Dermis blood vessel endothelial cell (primary cell): ENCODE measurements around the gene ZBTB4. TPM values are rescaled to one million over a fixed set of nuclear protein-coding genes. Genes with fewer than 3 reads are reported as not detected.
A peak's percentile ranks its signal among the peaks of the same experiment; 100 is the strongest.

Experiments used
- DNase-seq: peaks from one replicate; pipeline ENCODE4 v3.0.0; 2010
- total RNA-seq: library from RNA; depleted of rRNA; stranded (reverse); fragments of >200 nt; gene quantifications from 2 replicates; pipeline ENCODE4 v1.2.3, GENCODE V29; 2014

Gene ZBTB4, protein sequence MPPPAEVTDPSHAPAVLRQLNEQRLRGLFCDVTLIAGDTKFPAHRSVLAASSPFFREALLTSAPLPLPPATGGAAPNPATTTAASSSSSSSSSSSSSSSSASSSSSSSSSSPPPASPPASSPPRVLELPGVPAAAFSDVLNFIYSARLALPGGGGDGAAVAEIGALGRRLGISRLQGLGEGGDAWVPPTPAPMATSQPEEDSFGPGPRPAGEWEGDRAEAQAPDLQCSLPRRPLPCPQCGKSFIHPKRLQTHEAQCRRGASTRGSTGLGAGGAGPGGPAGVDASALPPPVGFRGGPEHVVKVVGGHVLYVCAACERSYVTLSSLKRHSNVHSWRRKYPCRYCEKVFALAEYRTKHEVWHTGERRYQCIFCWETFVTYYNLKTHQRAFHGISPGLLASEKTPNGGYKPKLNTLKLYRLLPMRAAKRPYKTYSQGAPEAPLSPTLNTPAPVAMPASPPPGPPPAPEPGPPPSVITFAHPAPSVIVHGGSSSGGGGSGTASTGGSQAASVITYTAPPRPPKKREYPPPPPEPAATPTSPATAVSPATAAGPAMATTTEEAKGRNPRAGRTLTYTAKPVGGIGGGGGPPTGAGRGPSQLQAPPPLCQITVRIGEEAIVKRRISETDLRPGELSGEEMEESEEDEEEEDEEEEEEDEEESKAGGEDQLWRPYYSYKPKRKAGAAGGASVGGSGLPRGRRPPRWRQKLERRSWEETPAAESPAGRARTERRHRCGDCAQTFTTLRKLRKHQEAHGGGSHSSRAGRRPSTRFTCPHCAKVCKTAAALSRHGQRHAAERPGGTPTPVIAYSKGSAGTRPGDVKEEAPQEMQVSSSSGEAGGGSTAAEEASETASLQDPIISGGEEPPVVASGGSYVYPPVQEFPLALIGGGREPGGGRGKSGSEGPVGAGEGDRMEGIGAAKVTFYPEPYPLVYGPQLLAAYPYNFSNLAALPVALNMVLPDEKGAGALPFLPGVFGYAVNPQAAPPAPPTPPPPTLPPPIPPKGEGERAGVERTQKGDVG
- 10.4 and 16.4 TPM in 2 replicates for total RNA-seq

DNA sequence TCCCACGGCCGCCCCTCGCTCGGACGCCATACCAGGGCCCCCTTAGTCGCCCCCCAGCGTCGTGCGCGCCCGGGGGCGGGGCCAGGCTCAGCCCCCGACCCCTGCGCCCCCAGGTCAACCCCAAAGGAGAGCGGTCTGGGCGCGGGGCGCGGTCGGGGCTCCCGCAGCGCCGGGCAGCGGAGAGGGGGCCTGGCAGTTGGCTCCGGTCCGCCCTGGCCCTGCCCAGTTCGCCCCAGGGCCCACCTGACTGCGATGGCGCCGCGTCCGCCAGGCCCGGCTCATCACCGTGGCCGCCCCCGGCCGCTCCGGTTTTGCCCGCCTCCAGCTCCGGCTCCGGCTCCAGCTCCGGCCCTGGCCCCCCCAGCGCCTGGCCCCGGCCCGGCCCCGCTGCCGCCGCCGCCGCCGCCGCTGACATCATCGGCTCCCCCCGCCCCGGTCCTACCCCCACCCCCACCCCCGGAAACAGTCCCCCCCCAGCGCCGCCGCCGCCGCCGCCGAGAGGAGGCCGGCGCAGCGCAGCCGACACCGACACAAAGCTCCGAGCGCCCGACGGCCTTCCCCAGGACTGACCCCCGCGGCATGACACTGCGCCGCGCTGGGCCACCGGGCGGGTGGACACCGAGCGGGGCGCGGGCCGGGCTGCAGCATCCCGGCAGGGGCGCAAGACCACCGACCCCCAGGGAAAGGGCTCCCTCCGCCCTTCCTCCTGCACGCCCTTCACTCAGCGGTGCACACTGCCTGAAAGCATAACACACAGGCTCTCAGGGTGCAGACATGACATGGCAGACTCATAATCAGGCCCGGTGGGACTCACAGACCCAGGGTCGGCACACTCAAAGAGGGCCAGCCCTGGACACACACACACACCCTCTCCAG, at the start of gene ZBTB4:
ZBTB4 (minus strand) TSS at position 419 of the 876 bp plus-strand sequence. CDS start 12,830 bp downstream, outside the sequence.
- peak; percentile 63 for DNase-seq

DNA sequence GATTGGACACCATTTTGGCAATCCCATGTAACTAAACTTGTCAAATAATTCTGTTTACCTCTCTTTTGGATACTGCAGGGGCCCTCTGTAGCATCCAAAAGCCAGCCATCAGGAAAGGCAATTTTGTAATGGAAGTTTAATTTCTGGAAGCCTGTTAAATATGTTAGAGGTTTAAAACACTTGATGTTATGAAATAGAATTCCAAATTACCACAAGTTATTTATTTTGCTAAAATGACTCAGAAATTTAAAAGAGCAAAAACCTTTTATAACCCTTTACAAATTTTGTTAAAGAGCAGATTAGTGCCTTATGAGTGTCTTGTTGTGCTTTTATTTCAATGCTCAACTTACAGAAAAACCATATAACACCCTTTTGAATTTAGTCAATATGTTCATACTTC, 49.4 kb upstream of the ZBTB4 start:
- DNase-seq = no peak

DNA sequence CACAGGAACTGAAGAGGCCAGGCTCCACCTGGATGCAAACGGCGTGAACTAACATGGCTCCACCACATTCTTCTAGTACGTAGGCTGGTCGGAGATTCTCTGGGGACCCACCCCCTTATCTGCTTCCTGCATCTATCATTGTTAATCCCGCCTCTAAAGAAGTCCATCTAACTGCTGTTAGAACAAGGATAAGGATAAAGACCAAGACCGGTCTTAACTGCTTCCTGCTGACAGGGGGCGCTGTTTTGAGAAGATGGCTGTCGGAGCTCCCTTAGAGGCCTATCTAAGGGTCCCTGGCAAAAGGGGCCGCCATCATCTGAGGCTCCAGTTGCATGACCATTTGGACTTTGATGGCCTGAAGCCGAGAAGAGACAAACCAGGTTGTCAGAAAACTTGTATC, 43.6 kb upstream of the ZBTB4 start:
- peak; percentile 60 for DNase-seq

DNA sequence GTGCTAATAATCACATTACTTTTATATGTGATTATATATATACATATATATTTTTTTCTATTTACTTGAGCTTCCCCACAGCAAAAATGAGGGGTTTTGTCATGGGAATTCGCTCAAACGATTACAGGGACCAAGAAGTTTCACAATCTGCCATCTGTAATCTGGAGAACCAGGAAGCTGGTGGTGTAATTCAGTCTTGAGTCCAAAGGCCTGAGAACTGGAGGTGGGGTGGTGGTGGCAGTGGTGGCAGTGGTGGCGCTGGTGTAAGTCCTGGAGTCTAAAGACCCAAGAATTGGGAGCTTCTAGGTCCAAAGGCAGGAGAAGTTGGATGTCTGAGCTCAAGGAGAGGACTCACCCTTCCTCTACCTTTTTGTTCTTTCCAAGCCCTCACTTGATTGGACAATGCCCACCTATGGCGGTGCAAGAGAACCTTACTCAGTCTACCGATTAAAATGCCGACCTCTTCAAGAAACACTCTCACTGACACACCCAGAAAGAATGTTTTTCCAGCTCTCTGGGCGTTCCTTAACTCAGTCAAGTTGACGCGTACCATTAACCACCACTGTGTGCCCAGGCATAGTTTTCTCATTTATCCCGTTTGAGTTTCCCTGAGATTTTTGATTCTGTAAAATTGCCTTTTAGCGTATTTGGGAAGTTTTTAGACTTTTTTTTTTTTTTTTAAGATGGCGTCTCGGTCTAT, 36.6 kb upstream of the ZBTB4 start:
- no peak for DNase-seq

DNA sequence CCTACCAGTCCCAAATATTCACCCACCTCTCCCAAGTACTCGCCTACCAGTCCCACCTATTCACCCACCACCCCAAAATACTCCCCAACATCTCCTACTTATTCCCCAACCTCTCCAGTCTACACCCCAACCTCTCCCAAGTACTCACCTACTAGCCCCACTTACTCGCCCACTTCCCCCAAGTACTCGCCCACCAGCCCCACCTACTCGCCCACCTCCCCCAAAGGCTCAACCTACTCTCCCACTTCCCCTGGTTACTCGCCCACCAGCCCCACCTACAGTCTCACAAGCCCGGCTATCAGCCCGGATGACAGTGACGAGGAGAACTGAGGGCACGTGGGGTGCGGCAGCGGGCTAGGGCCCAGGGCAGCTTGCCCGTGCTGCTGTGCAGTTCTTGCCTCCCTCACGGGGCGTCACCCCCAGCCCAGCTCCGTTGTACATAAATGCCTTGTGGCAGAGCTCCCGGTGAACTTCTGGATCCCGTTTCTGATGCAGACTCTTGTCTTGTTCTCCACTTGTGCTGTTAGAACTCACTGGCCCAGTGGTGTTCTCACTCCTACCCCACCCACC, 34.5 kb upstream of the ZBTB4 start:
- no peak for DNase-seq

DNA sequence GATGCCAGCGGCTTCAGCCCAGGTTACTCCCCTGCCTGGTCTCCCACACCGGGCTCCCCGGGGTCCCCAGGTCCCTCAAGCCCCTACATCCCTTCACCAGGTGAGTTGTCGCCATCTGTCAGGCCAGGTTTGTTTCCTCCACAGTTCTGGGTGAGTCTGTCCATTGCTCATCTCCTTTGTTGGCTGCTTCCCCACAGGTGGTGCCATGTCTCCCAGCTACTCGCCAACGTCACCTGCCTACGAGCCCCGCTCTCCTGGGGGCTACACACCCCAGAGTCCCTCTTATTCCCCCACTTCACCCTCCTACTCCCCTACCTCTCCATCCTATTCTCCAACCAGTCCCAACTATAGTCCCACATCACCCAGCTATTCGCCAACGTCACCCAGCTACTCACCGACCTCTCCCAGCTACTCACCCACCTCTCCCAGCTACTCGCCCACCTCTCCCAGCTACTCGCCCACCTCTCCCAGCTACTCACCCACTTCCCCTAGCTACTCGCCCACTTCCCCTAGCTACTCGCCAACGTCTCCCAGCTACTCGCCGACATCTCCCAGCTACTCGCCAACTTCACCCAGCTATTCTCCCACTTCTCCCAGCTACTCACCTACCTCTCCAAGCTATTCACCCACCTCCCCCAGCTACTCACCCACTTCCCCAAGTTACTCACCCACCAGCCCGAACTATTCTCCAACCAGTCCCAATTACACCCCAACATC, 33.6 kb upstream of the ZBTB4 start:
- DNase-seq = no peak

DNA sequence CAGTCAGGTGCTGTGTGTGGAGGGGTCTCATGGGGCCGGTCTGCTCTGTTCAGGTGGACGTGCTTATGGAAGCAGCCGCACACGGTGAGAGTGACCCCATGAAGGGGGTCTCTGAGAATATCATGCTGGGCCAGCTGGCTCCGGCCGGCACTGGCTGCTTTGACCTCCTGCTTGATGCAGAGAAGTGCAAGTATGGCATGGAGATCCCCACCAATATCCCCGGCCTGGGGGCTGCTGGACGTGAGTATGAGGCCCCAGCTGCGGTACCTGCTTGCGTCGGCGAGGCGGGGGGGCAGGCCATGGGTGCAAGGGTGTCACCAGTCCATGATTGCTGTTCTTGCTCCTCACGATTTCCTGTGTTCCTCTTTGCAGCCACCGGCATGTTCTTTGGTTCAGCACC, 32.7 kb upstream of the ZBTB4 start:
- no peak for DNase-seq

DNA sequence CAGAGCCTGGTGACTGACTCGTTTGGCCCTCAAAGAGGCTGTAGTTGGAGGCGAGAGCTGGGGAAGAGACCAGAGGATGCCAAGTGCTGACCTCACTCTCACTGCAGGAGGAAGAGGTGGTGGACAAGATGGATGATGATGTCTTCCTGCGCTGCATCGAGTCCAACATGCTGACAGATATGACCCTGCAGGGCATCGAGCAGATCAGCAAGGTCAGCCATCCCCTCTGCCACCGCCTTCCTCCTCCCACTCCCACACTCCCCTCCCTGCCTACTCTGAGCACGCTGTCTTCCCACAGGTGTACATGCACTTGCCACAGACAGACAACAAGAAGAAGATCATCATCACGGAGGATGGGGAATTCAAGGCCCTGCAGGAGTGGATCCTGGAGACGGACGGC, 31.7 kb upstream of the ZBTB4 start:
- no peak for DNase-seq

DNA sequence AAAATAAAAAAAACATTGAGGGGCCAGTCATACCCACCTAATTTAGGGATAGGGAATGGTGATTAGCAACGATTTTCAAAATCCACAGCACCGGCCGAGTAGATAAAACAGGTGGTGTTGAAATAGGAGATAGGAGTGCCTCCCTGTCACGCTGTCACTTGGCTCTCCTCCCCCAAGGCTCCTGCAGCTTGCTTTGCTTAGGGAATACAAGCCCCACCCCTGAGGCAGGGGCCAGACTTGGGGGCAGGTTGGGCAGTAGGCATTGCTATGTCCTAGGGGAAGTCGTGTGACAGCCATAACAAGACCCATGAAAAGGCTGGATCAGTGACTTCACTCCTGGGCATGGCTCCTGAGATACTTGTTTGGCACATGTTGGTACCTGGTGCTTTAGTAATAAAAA, 30.5 kb upstream of the ZBTB4 start:
- DNase-seq = no peak

DNA sequence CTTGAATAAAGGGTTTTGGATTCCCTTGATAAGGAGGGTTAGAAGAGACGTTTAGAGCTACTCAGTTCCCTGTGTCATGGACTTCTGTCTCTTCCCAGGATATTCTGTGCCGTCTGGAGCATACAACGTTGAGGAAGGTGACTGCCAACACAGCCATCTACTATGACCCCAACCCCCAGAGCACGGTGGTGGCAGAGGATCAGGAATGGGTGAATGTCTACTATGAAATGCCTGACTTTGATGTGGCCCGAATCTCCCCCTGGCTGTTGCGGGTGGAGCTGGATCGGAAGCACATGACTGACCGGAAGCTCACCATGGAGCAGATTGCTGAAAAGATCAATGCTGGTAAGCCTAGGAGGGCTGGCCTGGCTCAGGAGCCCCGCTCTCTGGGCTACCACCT, 29.4 kb upstream of the ZBTB4 start:
- no peak for DNase-seq

DNA sequence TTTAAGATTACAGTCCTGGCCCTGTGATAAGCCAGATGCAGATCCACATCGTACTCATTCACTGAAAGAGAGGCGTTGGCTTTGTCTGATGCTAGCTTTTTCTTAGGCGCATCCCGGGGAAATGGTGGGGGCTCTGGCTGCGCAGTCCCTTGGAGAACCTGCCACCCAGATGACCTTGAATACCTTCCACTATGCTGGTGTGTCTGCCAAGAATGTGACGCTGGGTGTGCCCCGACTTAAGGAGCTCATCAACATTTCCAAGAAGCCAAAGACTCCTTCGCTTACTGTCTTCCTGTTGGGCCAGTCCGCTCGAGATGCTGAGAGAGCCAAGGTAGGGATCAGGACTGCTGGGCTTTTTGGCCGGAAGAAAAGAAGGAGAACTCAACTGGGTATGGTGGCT, 28.7 kb upstream of the ZBTB4 start:
- DNase-seq = no peak

DNA sequence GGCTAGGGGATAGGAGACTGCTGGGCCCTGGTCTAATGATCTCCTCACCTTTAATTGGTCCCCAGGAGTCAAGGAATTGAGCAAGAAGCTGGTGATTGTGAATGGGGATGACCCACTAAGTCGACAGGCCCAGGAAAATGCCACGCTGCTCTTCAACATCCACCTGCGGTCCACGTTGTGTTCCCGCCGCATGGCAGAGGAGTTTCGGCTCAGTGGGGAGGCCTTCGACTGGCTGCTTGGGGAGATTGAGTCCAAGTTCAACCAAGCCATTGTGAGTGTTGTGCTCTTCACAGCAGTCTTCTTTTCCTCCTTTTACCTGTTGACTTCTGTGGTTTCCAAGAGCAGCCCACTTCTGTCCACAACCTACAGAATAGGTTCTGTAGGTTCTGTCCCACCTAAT, 24.1 kb upstream of the ZBTB4 start:
- DNase-seq = no peak

DNA sequence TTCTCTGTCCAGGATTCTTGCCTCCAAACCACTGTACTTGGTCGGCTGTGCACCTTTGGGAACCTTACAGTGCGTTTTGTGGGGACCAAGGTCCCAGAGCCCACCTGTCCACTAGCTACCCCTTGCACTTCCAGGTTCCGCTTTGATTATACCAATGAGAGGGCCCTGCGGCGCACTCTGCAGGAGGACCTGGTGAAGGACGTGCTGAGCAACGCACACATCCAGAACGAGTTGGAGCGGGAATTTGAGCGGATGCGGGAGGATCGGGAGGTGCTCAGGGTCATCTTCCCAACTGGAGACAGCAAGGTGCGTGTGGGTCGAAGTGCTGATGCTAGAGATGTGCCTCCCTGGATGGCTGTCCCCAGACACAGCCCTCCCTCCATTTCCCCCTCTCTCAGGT, 23.6 kb upstream of the ZBTB4 start:
- peak; percentile 31 for DNase-seq

DNA sequence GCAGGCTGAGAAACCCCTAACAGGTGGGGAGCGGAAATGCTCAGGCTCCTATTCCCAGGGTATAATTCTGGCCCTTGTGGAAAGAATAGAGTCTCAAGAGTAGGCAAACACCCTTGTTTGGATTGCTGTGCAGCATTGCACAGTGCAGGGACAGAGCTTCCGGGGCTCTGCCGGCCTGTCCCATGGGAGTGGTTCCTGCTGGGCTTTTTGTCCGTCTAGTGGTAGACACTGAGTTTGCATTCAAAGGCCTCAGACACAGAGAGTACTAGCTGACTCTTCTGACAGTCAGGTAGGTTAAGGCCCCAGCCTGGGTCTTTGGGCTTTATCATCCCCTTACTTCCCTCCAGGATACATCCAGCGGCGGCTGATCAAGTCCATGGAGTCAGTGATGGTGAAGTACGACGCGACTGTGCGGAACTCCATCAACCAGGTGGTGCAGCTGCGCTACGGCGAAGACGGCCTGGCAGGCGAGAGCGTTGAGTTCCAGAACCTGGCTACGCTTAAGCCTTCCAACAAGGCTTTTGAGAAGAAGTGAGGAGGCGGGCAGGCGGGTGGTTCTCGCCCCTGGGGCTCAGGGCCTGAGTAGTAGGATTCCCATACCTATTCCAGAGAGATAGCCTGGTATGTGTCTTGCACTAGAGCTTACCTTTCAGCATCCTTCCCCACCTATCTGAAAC, 22.9 kb upstream of the ZBTB4 start:
- DNase-seq = no peak

DNA sequence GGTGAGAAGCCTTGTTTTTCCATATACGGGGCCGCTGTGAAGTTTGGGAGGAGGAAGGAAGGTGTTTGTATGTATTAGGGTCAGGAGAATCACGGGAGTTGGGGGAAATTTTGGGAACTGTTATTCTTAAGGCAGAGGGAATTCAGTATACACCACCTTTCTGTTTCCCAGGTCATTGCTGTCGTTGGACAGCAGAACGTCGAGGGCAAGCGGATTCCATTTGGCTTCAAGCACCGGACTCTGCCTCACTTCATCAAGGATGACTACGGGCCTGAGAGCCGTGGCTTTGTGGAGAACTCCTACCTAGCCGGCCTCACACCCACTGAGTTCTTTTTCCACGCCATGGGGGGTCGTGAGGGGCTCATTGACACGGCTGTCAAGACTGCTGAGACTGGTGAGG, 22.3 kb upstream of the ZBTB4 start:
- DNase-seq = no peak

DNA sequence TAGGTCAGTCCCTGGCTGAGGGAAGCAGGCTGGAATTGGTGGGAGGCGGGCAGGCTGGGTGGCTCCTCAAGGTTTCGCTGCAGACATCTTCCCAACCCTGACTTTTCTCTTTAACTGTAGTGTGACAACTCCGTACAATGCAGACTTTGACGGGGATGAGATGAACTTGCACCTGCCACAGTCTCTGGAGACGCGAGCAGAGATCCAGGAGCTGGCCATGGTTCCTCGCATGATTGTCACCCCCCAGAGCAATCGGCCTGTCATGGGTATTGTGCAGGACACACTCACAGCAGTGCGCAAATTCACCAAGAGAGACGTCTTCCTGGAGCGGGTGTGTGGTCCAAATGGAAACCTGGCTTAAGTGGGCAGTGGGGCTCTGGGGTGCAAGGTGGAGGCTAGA, 19.7 kb upstream of the ZBTB4 start:
- no peak for DNase-seq

DNA sequence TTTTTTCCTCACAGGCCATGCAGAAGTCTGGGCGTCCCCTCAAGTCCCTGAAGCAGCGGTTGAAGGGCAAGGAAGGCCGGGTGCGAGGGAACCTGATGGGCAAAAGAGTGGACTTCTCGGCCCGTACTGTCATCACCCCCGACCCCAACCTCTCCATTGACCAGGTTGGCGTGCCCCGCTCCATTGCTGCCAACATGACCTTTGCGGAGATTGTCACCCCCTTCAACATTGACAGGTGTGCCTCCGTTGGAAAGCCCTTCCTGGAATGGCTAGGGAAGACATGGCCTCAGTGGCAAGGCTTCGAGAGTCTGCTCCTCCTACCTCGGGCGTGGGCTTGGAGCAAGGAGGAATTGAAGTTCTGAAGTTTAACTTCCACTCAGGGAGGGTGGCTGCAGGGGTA, 18.2 kb upstream of the ZBTB4 start:
- DNase-seq = no peak

DNA sequence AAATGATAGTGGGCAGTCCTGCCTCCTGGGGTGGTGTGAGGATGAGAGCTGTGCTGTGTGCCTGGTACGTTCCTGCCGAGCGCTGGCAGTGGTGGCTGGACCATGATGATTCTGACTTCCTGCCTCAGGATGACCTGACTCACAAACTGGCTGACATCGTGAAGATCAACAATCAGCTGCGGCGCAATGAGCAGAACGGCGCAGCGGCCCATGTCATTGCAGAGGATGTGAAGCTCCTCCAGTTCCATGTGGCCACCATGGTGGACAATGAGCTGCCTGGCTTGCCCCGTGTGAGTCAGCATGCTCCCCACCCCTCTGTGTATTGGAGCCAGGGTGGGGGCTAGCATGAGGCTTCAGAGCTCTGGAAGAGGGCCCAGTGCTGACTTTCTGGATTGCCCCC, 17.8 kb upstream of the ZBTB4 start:
- DNase-seq = peak; percentile 89

DNA sequence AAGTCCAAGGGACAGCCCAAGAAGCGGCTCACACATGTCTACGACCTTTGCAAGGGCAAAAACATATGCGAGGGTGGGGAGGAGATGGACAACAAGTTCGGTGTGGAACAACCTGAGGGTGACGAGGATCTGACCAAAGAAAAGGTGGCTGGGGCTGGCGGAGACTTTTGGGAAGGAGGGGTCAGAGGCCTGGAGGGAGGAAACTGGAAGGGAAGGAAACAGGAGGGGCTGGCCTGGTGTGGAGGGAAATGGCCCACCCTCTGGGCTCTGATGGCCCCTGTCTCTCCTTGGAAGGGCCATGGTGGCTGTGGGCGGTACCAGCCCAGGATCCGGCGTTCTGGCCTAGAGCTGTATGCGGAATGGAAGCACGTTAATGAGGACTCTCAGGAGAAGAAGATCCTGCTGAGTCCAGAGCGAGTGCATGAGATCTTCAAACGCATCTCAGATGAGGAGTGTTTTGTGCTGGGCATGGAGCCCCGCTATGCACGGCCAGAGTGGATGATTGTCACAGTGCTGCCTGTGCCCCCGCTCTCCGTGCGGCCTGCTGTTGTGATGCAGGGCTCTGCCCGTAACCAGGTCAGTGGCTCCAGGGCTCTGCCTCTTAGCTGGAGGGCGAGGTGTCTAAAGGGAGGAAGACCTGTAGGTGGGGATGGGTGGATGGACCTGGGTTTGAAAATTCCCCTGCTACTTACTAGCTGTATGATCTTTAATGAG, 17.2 kb upstream of the ZBTB4 start:
- peak; percentile 19 for DNase-seq
